ENCODE measurements around the gene NFKBIL1. TPM values are rescaled to one million over a fixed set of nuclear protein-coding genes. Genes with fewer than 3 reads are reported as not detected.
"Not testable (repeated sequence)": the region's sequence is repeated elsewhere in the genome, so short reads cannot be mapped to it uniquely, and the experiment has no call there.

The NFKBIL1 gene
- total RNA-seq, 1 experiment from 2014 or later: 19.8 TPM

DNA sequence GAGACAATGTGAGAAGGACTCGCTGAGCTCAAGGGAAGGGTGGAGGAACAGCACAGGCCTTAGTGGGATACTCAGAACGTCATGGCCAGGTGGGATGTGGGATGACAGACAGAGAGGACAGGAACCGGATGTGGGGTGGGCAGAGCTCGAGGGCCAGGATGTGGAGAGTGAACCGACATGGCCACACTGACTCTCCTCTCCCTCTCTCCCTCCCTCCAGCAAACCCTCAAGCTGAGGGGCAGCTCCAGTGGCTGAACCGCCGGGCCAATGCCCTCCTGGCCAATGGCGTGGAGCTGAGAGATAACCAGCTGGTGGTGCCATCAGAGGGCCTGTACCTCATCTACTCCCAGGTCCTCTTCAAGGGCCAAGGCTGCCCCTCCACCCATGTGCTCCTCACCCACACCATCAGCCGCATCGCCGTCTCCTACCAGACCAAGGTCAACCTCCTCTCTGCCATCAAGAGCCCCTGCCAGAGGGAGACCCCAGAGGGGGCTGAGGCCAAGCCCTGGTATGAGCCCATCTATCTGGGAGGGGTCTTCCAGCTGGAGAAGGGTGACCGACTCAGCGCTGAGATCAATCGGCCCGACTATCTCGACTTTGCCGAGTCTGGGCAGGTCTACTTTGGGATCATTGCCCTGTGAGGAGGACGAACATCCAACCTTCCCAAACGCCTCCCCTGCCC lies 29.6 kb downstream of the NFKBIL1 start:
- DNase-seq (ENCODE audit: low spot score): no peak
- in situ Hi-C loops (cut with HindIII; ENCODE audit: low sequenced_read_pairs): no loop called here

DNA sequence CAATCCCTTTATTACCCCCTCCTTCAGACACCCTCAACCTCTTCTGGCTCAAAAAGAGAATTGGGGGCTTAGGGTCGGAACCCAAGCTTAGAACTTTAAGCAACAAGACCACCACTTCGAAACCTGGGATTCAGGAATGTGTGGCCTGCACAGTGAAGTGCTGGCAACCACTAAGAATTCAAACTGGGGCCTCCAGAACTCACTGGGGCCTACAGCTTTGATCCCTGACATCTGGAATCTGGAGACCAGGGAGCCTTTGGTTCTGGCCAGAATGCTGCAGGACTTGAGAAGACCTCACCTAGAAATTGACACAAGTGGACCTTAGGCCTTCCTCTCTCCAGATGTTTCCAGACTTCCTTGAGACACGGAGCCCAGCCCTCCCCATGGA lies 30.2 kb downstream of the NFKBIL1 start:
- no peak for DNase-seq (ENCODE audit: low spot score)
- in situ Hi-C loops (cut with HindIII; ENCODE audit: low sequenced_read_pairs): no loop called here

- in situ Hi-C loops (cut with HindIII; ENCODE audit: low sequenced_read_pairs): no loop called here
- DNase-seq (ENCODE audit: low spot score): no peak
Observed at GRCh38 chr6:31578184-31579118, 31.0 kb downstream of the NFKBIL1 start.

- in situ Hi-C loops (cut with HindIII; ENCODE audit: low sequenced_read_pairs): no loop called here
- DNase-seq (ENCODE audit: low spot score): no peak
Observed at GRCh38 chr6:31579119-31579505, 31.7 kb downstream of the NFKBIL1 start.

GRCh38 chr6:31579546-31580437 lies 32.4 kb downstream of the NFKBIL1 start:
- in situ Hi-C loops (cut with HindIII; ENCODE audit: low sequenced_read_pairs): loop anchor here (5.0 kb wide), 1 partner anchor 37 kb away; the partner anchor contains the start of gene DDX39B
- DNase-seq (ENCODE audit: low spot score): no peak

DNA sequence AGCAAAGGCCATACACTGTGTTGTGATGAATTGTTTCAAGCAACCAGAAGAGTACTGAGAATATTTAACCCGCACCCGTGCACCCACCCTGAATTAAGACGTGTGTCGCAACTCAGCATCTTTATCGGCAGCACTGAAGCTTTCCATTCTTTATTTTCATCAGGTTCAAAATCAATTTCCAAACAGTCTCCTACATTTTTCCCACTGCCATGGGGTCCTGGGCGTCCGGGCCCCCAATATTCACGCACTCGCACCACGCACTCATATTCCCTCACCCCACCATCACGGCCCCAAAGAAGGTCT lies 33.0 kb downstream of the NFKBIL1 start:
- DNase-seq (ENCODE audit: low spot score): no peak
- in situ Hi-C loops (cut with HindIII; ENCODE audit: low sequenced_read_pairs): loop anchor here (5.0 kb wide), 1 partner anchor 38 kb away; the partner anchor contains the start of gene DDX39B

GRCh38 chr6:31580807-31581433 lies 33.5 kb downstream of the NFKBIL1 start:
- in situ Hi-C loops (cut with HindIII; ENCODE audit: low sequenced_read_pairs): loop anchor here (5.0 kb wide), 1 partner anchor 39 kb away; the partner anchor contains the start of gene DDX39B
- peak; percentile 79 for DNase-seq (ENCODE audit: low spot score)

DNA sequence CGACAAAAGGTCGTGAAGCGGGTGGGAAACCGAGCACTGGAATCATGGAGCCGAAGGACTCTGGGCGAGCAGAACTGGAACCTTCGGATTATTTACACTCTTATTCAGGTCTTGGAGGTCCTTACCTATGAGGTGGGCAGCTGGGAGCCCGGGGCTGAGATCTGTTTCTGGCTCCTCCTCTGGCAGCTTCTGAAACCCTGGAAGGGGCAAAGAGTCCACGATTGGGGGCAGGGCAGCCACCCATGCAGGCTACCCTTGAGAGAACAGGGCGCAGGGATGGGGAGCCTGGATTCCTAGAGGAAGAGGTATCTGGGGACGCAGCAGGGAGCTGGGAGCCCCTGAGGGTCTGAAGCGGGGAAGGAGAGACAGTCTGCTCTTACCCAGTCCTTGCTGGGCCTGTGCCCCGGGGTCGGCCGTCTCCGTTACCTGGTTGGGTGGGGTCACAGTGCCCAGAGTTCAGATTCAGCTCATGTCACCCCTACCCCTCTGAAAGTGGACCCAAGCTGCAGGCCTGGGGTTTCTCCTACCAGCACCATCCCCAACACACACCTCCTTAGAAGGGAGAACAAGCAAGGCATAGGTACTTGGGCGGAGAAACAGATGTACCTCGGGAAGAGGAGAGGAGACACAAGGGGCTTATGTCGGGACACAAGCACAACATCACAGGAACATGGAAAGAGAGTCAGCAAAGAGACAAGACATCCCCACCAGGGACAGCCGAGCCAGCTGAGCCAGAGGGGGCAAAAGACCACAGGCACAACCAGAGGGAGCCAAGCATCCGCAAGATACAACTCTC lies 34.2 kb downstream of the NFKBIL1 start:
- peak; percentile 44 for DNase-seq (ENCODE audit: low spot score)
- in situ Hi-C loops (cut with HindIII; ENCODE audit: low sequenced_read_pairs): loop anchor here (5.0 kb wide), 1 partner anchor 39 kb away; the partner anchor contains the start of gene DDX39B

GRCh38 chr6:31582230-31582643 lies 34.8 kb downstream of the NFKBIL1 start, which contains the start of gene LTB:
TSS of gene LTB (minus strand) at chr6:31582424. CDS start at chr6:31582417, 7 bp downstream.
- in situ Hi-C loops (cut with HindIII; ENCODE audit: low sequenced_read_pairs): loop anchor here (5.0 kb wide), 1 partner anchor 40 kb away; the partner anchor contains the start of gene DDX39B
- no peak for DNase-seq (ENCODE audit: low spot score)

- no peak for DNase-seq (ENCODE audit: low spot score)
- in situ Hi-C loops (cut with HindIII; ENCODE audit: low sequenced_read_pairs): no loop called here
Observed at GRCh38 chr6:31585491-31585890, 38.1 kb downstream of the NFKBIL1 start.

- in situ Hi-C loops (cut with HindIII; ENCODE audit: low sequenced_read_pairs): no loop called here
- DNase-seq (ENCODE audit: low spot score): no peak
Observed at GRCh38 chr6:31586008-31586407, 38.6 kb downstream of the NFKBIL1 start, which contains the start of gene LST1. TSS of gene LST1 (plus strand) at chr6:31586277. CDS start at chr6:31587300, 1,023 bp downstream.

DNA sequence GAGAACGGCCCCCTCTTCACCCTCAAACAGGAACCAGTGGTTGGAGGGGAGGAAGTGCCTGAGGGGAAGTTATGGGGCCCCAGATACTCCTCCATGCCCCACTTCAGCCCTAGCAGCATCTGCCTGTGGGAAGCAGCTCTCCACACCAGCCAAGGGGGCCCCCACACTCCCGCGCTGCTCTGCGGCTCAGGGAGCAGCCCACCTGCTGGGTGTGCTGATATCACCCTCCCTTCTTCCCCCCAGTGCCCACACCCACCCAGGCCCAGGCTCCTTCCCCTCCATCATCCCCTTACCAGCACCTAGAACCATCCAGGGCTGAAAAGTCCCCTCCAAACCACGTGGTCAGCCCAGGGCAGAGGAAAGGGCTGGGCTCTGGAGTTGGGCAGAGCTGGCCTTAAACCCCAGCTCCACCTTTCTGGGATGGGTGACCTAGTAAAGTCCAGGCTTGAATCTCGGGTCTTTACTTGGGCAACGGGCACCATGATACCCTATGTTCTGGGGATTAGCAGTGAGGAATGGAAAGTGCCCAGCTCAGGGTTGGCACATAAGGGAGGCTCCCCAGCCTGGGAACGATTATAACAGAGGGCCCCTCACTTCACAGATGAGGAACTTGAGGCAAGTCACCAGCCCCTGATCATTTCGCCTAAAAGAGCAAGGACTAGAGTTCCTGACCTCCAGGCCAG lies 39.3 kb downstream of the NFKBIL1 start:
- in situ Hi-C loops (cut with HindIII; ENCODE audit: low sequenced_read_pairs): no loop called here
- DNase-seq (ENCODE audit: low spot score): no peak

- DNase-seq (ENCODE audit: low spot score): no peak
- in situ Hi-C loops (cut with HindIII; ENCODE audit: low sequenced_read_pairs): no loop called here
Observed at GRCh38 chr6:31587791-31588777, 40.7 kb downstream of the NFKBIL1 start.

DNA sequence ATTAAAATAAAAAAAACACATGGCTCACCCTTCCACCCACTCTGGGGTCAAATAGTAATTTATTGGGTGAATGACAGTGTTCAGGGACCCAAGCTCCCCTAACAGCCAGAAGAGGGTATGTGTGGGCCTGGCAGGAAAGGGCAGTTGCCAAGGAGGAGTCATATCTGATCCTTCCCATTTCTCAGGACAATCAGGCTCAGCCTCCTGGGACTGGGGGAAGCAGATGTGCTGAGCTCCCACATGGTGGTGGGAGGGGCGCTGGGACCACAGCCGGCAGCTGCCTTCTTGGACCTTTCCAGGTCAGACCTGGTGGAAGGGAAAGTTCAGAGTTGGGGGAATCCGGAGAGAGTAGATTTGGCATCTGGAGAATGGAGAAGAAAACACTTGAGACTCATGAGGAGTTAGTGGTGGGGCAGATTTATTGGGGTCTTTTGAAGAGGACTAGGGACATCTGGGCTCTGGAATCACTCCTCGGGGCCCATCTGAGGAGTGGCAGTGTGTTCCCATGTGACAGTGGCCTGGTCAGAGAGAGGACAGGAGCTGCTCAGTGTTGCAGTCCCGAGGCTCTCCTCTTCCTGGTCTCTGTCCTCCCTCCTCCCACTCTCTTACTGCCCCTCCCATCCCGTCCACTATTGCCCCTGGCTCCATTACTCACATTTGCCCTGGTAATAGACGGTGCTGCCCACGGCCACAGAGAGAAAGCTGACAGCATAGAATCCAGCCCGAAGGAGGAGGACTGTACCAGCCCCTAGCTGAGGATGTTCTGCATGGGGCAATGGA lies 41.7 kb downstream of the NFKBIL1 start:
- in situ Hi-C loops (cut with HindIII; ENCODE audit: low sequenced_read_pairs): no loop called here
- no peak for DNase-seq (ENCODE audit: low spot score)

DNA sequence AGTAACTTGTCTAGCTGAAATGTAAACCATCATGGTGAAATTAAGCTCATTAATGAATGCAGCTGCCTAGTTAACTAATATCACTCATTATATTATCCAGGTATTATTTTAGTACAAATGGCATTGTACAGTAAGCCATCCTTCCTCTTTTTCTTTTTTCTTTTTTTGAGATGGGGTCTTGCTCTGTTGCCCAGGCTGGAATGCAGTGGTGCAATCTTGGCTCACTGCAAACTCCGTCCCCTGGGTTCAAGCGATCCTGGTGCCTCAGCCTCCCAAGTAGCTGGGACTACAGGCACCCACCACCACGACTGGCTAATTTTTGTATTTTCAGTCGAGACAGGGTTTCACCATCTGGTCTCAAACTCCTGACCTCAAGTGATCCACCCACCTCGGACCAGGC lies 43.3 kb downstream of the NFKBIL1 start:
- DNase-seq (ENCODE audit: low spot score); in situ Hi-C loops (cut with HindIII; ENCODE audit: low sequenced_read_pairs): not testable (repeated sequence)

DNA sequence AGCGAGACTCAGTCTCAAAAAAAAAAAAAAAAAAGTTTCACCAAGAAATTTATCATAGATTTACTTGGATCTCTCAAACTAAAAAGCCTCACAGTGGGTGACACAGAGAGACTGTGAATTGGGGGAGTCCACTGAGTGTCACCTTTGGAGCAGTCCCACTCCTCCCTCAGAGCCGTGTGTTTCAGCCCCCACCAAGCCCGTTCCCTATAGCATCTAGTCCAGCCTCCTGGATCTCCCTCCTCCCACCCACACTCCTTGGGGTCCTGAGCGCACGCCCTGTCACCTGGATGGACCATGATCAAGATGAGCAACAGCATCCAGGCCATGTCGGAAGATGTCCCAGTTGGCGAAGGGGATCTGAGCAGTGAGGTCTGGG lies 45.0 kb downstream of the NFKBIL1 start:
- in situ Hi-C loops (cut with HindIII; ENCODE audit: low sequenced_read_pairs): no loop called here
- DNase-seq (ENCODE audit: low spot score): no peak
